GM21447 (cell line): ENCODE measurements around the gene GZMH.
"Not testable (repeated sequence)": the region's sequence is repeated elsewhere in the genome, so short reads cannot be mapped to it uniquely, and the experiment has no call there.

Experiments
- ATAC-seq: cut with Tn5 transposase; IDR thresholded peaks from one replicate; pipeline ENCODE4 v1.9.1; 2021; ENCODE audit not compliant: unreplicated experiment

Gene GZMH, protein sequence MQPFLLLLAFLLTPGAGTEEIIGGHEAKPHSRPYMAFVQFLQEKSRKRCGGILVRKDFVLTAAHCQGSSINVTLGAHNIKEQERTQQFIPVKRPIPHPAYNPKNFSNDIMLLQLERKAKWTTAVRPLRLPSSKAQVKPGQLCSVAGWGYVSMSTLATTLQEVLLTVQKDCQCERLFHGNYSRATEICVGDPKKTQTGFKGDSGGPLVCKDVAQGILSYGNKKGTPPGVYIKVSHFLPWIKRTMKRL

DNA sequence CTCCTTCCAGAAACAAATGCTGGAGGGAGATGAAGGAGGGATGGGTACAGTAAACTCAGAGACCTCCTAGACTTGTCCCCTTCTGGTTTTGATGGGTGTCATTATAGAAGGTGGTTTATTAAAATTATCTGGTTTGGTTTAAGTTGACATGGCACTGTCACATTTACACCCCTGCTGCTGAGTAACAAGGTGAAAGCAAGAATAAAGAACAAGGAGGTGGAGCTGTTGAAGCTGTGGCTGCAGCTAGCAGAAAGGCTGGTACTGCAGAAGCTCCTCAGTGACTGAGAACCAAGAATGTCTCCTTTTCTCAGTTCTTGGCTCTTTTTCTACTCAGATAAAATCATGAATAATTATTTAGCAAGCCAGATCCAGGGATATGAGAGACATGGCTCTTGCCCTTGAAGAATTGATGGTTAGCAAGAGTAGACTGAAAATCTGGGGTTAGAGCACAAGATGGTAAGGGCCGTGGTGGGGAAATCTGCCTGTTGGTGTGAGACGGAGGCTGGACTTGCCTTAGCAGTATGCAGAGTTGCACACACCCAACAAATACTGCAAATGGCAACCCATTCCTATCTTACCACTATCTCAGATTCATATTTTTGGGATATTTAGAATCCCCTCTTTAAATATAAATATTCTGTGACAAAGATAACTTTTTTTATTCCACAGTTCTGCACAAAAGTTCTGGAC, at the start of gene GZMH:
GZMH (minus strand) TSS at position 31 of the 690 bp plus-strand sequence. CDS start 72 bp downstream, outside the sequence.
- no peak for ATAC-seq

DNA sequence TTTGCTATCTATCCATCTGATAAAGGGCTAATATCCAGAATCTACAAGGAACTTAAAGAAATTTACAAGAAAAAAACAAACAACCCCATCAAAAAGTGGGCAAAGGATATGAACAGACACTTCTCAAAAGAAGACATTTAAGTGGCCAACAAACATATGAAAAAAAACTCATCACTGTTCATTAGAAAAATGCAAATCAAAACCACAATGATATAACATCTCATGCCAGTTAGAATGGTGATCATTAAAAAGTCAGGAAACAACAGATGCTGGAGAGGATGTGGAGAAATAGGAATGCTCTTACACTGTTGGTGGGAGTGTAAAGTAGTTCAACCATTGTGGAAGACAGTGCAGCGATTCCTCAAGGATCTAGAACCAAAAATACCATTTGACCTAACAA, 38.9 kb upstream of the GZMH start:
- ATAC-seq, result not testable (repeated sequence)

DNA sequence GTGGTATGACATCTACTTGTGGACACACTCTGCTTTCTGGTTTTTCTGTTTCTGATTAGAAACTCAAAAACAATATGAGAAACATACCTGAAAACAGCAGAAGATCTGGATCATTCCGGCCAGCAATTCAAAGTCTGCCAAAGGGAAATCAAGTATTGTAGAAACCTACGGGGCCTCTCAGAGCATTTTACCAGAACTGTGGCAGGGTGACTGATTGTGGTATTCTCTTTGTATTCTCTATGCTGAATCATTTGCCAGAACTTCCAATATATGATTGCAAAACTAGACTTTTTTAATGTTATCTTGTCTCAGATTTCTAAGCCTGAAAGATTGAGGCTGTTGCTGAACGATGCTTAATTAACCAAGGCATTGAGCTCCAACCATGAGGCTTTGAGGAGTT, 30.4 kb upstream of the GZMH start:
- ATAC-seq, result no peak

DNA sequence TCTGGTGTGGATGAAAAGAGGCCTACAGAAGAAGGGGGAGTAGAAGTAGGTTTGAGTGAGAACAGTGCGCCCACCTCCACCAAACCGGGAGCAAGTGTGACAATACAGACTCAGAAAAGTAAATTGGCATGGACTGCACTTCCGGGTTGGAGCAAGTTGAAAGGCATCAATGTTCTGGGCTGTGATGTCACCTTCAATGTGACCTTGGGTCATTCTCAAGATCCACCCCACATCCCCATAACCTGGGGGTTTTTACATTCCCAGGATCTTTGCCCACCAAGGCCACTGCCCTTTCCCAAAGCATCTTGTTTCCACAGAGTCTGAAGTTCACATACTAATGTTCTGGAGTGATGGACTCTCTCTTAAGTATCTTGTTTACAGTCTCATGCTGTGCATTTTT, 29.8 kb upstream of the GZMH start:
- ATAC-seq, result no peak

DNA sequence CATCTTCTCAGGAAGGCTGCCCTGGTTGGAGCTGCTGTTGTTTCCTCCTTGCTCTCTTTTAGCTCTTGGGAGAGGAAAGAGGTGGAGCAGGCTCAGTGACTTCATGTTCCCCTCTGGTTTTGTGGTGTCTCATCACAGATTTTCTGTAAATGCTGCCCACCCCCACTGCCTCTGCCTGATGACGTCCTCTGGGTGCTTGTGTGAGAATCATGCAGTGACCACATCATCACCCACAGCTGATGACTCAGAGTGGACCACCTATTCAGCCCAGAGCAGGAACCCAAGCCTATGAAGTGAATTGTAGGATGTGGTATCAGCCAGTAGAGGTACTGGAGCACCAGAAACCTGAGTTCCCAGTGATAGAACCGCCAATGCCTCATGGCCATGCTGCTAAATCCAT, 24.7 kb upstream of the GZMH start, which contains the start of gene GZMB:
GZMB (minus strand) TSS at position 33 of the 400 bp plus-strand sequence; CDS start at position 3, 30 bp downstream.
- no peak for ATAC-seq

DNA sequence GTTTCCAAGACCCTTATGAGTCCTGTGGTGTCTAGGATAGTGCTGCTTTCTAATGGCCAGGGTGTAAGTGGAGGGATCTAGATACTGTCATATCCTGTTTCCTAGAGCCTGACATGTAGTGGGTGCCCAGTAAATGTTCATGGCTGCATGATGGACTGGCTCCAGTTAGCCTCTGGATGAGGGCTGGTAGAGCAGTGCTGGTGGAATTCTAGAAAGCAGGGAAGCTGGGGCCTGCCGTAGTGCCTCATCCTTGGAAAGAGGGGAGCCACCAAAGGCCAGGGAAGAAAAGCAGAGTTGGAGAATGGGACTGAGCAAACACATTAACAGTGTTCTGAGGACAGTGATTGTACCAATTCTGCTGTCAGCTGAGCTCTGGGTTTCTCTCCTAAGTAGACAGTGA, 23.9 kb upstream of the GZMH start:
- ATAC-seq, result no peak

DNA sequence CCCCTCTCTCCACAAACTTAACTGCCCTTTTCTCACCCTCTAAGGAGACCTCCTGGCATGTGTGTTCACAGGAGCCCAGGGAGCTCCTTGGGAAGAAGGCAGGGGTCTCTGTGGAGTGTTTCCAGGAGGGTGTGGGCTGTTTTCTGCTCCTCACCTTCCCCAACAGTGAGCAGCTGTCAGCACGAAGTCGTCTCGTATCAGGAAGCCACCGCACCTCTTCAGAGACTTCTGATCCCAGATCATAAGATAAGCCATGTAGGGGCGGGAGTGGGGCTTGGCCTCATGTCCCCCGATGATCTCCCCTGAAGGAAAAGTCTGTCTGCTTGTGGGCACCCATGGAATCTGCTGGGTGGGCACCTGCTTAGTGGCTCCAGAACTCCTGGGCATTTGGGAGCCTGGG, 23.3 kb upstream of the GZMH start:
- ATAC-seq, result no peak

DNA sequence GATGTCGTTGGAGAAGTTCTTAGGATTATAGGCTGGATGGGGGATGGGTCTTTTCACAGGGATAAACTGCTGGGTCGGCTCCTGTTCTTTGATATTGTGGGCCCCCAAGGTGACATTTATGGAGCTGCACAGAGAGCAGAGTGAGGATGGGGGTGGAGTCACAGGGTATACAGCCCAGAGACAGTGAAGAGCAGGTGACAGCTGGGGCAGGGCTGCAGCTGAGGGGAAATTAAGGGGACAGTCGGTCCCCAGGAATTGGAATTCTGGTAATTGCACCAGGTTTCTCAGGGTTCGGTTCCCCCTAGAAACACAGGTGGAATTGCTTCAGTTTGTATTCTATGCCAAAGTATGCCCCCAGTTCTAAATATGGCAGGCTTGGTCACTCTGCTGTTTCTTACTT, 22.9 kb upstream of the GZMH start:
- ATAC-seq, result no peak

DNA sequence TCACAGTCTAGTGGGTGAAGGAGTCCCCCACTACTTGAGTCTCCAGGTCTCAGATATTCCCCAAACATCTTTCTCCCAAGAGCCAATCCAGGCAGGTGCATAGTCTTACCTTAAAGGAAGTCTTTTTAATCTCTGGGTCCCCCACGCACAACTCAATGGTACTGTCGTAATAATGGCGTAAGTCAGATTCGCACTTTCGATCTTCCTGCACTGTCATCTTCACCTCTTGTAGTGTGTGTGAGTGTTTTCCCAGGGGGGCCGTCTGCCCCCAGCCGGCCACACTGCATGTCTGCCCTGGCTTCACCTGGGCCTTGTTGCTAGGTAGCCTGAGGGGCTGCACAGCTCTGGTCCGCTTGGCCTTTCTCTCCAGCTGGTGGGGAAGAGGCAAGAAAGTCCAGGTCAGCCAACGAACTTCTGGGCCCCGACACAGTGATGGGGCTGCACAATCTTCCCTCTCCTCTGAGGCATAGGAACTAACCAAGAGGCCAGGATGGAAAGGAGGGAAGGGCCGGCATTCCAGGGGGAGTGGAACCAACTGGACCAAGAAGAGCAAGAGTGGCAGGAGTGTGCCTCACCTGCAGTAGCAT, 22.4 kb upstream of the GZMH start:
- ATAC-seq, result no peak

DNA sequence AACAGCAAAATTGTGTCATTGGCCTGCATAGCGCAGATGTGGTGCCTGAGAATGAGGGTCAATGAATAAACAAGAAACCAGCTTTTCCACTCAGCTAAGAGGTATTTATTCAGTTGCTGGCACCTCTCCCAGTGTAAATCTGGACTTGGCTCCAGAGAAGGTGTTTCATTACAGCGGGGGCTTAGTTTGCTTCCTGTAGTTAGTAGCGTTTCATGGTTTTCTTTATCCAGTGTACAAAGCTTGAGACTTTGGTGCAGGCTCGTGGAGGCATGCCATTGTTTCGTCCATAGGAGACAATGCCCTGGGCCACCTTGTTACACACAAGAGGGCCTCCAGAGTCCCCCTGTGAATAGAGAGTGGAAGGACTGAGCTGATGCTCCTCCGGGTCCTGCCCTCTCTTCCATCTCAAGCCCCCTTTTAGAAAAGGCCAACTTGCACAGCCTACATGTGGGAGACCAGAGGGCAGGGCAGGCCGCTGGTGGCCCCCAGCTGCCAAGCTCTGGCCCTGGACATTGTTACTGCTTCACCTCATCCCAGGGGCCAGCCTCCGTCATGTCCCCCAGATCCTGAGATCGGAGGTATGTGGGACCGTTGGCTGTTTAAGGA, 21.5 kb upstream of the GZMH start:
- ATAC-seq, result no peak

DNA sequence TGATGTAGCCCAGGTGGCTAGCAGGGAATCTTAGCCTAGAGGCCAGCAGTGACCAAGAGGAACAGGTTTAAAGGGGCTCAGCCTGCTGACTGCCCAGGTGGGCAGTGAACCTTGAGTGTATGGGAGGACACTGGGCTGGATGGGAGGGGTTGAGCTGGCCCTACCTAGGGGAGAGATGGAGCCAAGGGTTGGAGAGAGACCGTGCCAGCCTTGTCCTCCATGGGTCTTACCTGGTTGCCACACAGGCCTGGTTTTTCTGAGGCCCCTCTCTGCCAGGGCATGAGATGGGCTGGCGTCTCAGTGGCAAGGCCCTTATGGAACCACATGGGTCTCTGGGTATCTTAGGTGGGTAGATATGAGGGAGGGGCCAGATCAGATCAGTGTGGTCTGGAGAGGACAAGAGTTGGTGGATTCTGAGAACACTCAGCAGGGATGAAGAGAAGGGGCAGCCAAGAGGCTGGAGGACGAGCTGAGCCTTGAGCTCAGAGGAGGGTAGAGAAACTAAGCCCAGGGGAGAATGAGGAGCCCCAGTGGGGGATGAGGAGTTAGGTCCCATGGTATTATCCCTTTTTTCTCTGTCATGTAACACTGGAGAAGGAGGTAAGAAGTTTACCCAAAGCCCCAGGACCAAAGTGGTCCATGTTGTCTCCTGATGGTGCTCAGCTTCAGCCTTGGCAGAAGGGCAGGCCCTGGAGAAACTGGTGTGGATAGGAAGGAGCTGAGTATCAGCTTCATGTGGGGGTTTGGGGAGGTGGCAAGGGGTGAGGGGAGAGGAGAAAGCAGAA, 20.8 kb upstream of the GZMH start:
- no peak for ATAC-seq

DNA sequence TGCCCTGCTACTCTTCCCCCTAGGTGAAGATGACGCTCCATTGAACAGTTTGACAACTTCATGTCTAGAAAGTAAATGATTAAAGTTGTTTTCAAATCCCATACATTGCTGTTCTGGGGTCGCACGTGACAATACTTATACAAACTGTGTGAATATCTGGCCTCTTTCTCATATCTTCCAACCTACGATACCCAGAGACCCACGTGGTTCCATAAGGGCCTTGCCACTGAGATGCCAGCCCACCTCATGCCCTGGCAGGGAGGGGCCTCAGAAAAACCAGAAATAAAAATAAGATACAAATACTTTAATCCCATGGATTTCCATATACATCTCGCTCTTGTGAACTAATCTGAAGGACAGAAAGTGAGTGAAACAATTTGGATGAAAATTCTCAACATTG, 20.0 kb upstream of the GZMH start:
- ATAC-seq, result no peak

DNA sequence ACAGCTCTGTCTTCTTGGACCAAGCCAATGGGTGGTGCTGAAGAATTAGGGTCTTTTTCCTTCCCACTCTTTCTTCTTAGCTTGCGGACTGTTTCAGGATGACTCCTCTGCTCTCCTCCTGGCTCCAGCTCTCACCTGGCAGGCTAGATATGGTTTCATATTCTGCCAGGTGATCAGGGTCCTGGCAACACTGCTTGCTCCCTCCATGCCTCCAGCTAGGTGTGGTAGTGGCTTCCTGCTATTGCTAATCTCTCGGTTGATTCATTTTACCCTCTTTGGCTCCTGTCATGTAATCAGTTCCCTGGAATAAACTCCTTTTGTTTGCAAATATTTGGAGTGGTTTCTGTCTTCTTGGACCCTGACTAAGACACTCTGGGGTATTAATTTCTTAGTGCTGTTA, 4.3 kb upstream of the GZMH start:
- no peak for ATAC-seq

DNA sequence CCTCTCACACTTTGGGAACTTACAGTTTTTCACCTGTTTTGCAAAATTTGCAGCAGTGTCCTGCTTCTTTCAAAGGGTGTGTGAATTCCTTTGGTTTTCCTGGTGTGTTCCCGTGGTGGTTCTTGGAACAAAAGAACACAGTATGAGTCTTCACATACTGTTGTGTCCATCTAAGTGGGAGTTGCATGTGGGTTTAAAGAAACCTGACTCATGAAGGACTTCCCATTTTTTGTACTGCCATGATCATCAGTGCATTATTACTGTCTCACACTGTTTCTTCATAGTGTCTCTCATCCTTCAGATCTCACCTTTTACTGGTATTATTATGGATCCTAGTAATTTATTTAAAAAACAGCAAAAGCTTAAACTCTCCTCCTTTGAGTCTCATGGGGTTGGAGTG, 3.8 kb upstream of the GZMH start:
- ATAC-seq, result no peak

DNA sequence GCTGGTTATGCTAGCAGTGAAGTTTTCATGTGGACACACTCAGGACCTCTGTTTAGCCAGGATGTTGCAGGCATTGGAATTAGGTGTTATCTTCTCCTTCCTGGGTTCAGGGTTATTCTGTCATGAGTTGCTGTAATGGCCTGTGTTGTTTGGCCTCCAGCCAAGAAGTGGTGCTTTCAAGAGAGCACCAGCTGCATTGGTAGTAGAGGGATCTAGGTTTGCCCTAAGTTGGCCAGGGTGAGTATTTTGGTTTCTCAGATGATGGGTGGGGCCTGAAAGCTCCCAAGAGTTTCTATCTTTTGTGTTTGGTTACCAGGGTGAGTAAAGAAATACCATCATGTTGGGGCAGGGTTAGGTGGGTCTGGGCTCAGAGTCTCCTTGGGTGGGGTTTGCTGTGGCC, 2.7 kb upstream of the GZMH start:
- no peak for ATAC-seq

DNA sequence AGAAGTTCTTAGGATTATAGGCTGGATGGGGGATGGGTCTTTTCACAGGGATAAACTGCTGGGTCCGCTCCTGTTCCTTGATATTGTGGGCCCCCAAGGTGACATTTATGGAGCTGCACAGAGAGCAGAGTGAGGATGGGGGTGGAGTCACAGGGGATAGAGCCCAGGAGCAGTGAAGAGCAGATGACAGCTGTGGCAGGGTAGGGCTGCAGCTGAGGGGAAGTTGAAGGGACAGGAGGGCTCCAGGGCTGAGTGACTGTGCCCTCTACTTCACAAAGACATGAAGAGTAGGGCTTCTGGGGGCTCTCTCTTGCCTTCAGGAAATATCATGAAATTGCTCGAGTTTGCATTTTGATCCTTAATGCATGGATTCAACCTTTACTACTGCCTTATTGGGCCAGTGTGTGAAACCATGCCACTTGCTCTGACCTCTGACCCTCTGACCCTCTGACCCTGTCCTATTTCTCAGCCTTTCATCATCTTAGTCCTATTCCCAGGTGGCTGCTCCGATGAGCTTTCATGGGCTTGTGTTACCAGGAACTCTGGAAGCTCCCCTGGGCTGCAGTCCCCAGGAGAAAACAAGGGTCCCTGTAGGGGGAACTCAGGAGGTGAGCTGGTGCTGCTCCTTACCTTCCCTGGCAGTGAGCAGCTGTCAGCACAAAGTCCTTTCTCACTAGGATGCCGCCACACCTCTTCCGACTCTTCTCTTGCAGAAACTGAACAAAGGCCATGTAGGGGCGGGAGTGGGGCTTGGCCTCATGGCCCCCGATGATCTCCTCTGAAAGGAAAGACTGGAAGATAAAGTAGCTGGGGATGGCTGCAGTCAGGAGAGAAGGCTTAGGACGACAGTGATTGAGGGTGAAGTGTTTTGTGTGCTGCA, 1.6 kb downstream of the GZMH start:
- ATAC-seq, result no peak

DNA sequence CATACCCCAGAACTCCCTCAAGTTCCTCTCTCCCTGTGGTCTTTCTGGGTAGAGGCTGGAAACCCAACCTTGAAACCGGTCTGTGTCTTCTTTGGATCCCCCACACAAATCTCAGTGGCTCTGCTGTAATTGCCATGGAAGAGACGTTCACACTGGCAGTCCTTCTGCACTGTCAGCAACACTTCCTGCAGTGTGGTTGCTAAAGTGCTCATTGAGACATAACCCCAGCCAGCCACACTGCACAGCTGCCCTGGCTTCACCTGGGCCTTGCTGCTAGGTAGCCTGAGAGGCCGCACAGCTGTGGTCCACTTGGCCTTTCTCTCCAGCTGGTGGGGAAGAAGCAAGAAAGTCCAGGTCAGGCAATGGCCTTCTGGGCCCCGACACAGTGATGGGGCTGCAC, 2.4 kb downstream of the GZMH start:
- ATAC-seq, result no peak

DNA sequence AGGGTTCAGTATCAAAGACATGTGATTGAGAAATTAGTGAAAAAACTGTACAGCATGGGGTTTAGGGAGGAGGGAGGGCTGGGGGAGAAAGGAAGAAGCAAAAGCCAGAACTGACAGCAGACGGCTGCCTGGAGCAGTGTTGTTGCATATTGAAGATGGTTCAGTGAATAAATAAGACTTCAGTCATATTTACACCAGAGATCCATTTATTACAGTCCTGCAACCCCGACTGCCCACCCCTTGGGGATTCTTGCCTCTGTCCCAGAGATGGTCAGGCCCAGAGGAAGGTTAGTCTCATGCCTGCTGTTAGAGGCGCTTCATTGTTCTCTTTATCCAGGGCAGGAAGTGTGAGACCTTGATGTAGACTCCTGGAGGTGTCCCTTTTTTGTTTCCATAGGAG, 3.2 kb downstream of the GZMH start:
- no peak for ATAC-seq

DNA sequence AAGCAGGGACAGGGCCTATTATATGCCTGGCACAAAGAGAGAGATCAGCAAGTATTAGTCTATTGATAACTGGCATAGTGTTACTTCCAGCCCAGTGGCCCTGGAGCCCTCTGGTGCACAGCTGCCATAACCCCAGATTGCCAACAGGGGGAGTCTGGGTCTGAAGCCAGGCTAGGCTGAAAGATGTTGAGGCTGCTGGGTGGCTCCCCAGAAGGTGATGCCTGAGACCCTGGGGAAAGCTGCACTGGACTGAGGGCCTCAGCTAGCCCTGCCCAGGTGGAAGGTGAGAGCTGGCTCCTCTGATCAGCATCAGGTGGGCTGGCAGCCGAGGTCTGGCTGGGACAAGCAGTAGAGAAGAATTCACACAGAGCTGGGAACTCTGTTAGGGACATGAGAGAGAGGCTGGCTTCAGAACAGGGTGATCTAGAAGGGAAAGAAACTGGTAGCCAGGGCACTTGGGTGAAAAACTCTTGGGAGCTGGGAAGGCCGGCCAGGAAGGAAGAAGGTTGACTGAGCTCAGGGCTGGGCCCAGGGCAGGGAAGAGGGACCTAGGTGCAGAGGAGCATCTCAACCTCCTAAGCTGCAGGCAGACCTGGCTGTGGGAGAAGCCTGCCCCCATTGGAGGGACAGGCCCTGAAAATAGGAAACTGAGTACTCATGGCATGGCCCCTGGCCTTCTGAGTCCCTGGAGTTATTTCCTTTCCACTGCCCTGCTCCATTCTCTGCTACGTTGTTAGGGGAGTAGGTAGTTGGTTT, 3.9 kb downstream of the GZMH start:
- no peak for ATAC-seq

DNA sequence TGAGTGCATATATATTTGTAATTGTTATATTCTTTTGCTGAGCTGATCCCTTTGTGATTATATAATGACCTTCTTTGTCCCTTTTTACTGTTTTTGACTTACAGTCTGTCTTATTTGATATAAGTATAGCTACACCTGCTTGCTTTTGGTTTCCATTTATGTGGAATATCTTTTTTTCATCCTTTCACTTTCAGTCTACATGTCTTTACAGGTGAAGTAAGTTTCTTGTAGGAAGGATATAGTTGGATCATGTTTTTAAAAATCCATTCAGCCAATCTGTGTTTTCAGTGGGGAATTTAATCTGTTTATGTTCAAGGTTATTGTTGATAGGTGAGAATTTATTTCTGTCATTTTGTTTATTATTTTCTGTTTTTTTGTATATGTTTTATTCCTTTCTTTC, 12.1 kb downstream of the GZMH start:
- no peak for ATAC-seq
